HG03521 (cell line): ENCODE measurements around the gene NEDD8.

ENCODE experiments used
- ATAC-seq: cut with Tn5 transposase; IDR thresholded peaks from one replicate; pipeline ENCODE4 v1.9.1; 2021; ENCODE audit warnings: mild to moderate bottlenecking, moderate library complexity; ENCODE audit not compliant: unreplicated experiment

The NEDD8 gene

DNA sequence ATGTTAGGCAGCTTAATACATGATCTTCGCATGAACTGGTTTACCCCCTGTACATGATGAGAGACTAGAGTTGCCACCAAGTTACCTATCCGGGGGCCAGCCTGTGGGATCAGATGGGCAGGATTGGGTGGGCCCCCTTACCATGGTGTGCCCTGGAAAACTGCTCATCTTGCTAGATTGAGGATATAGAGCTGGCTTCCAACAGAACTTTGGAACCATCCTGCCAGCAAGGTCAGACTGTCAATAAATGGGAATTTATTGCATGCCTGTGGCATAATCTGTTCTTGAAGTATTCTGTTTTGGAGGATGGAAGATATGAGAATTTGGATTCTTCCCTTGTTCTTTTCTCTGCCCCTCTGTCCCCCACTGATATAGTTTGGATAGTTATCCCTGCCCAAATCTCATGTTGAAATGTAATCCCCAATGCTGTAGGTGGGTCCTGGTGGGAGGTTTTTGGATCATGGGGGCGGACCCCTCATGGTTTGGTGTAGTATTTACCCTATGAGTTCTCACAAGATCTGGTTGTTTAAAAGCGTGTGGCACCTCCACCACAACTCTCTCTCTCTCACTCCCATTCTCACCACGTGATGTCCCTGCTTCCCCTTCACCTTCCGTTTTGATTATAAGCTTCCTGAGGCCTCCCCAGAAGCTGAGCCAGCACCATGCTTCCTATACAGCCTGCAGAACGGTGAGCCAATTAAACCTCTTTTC is 33.2 kb downstream of the NEDD8 start:
- ATAC-seq: no peak

GRCh38 chr14:24197056-24197450 is 35.1 kb downstream of the NEDD8 start:
- ATAC-seq: no peak

DNA sequence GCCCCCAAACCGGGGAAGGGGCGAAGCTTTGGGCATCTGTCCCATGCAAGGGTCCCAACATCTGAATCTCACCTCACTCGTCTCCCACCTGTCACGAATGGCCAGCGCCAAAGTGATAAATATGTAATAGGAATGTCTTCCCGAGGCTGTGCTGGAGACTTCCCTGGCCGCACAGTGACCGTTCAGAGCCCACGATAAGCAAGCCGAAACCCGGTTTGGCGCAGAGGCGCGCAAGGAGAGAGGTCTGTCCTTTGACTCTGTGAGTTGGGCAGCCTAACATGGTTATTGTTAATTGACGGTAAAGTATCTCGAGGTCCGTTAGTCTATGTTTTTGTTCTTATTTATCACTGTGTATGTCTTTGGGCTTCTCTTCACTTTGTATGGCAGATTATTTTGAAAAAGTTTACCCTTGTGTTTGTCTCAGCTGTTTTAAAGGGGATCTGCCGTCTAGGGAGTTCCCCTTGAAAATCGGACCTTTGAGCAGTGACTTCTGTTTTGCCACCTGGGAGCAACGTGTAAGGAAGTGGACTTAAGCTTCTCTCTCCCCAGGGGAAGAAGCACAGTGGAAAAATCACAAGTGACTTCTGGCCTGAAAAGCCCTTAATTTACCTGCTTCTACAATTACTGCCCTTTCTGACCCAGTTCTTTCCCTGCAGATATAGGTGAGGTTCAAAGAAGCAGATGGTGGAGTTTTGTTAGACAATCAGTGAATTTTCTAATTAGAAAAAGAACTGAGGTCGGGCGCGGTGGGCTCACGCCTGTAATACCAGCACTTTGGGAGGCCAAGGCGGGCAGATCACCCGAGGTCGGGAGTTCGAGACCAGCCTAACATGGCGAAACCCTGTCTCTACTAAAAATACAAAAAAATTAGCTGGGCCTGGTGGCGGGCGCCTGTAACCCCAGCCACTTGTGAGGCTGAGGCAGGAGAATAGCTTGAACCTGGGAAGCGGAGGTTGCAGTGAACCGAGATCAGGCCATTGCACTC is 35.8 kb downstream of the NEDD8 start:
- ATAC-seq: peak; percentile 14

GRCh38 chr14:24195186-24196070 is 36.7 kb downstream of the NEDD8 start, which contains the start of gene TM9SF1:
Gene TM9SF1, minus strand, starts transcription at chr14:24195441. Its CDS starts 422 bp downstream, at chr14:24195019.
- ATAC-seq: peak; percentile 76

DNA sequence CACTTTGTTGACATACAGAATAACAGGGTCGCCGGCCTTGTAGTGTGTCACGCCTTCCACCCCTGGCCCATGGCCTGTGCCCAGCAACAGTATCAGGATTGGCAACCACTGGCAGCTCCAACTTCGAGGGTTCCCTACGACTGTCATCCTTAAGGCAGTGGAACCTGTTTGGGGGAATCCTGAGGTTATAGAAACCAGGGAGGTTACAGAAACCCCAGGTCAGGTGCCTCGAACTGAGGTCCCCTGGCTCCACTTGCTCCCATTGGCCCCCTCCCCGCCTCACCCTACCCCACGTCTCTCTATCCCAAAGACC is 37.3 kb downstream of the NEDD8 start:
- ATAC-seq: no peak

DNA sequence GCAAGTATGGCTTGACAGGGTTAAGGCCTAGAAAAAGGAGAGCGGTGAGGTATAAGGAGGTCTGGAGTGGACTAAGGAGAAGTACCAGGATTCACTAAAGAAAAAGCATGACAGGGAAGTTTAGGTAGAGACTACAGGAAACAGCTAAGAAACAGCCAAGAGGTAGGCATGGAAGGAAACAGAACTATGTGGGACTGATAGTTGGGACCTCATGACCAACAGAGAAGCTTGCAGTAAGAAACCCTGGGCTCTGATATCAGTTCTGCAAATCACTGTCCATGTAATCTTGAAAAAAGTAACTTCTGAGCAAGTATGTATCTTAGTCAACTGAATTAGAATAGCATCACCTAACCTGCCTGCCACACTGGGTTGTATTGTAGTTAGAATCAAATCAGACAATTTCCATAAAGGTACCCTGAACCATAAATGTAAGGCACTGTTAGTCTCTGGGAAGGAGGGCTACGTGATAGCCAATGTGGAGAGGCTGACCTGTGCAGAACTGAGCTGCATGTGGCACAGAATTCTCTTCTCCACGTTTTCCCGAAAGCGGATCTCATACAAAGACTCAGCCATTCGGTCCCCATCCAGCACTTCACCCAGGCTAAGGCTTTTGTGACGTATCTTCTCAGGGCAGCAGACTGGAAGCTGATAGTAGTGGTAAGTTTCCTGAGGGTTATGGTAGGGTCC is 37.8 kb downstream of the NEDD8 start:
- no peak for ATAC-seq

DNA sequence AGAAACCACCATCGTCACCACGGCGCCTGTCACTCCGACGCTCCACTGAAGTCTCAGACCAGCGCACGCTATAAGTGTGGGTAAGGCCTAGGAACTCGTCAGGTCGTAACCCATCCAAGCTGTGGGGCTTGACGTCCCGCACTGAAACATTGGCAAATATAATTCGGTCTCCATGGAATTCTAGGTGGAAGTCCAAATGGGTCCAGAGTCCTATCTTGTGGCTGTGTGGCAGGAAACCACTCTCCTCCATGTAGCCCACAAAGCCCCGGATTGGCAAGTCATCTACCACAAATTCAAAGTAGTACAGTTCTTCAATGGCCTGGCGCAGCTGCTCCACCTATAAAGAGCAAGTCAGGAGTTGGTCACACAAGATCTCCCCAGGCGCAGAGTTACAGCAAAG is 39.2 kb downstream of the NEDD8 start:
- no peak for ATAC-seq

DNA sequence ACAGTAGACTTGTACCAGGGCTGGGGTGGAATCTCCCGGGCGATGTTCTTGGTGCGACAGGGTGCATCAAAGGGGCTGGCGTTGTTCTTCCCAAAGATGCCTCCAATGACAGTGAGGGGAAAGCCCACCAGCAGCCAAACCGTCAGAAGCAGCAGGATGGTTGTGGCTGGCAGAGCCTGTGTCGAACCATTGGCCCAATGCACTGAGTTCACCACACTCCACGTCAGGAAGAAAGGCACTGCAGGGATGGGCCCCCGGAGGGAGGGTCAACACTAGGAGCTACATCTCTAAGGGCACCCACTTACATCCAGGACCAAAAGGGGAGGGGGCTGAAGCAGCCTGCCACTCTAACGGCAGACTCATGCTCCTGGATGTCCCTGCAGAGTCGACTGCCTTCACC is 41.8 kb downstream of the NEDD8 start:
- no peak for ATAC-seq

- ATAC-seq: no peak
Measured at GRCh38 chr14:24189460-24189859, 42.7 kb downstream of the NEDD8 start.

DNA sequence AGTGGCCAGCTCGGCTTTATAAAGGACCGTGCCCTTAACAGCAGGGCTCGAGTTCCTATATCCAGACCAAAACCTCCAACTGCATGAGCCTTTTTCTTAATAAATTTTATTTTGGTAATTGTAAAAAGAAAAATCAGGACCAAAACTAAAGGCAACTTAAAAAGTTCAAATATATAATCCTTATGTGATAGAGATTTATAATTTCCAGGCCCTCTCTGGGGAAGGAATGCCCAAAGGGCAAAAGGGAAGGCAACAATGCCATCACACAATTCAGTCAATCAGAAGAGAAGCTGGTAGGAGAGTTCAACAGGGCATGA is 43.1 kb downstream of the NEDD8 start:
- ATAC-seq: no peak

DNA sequence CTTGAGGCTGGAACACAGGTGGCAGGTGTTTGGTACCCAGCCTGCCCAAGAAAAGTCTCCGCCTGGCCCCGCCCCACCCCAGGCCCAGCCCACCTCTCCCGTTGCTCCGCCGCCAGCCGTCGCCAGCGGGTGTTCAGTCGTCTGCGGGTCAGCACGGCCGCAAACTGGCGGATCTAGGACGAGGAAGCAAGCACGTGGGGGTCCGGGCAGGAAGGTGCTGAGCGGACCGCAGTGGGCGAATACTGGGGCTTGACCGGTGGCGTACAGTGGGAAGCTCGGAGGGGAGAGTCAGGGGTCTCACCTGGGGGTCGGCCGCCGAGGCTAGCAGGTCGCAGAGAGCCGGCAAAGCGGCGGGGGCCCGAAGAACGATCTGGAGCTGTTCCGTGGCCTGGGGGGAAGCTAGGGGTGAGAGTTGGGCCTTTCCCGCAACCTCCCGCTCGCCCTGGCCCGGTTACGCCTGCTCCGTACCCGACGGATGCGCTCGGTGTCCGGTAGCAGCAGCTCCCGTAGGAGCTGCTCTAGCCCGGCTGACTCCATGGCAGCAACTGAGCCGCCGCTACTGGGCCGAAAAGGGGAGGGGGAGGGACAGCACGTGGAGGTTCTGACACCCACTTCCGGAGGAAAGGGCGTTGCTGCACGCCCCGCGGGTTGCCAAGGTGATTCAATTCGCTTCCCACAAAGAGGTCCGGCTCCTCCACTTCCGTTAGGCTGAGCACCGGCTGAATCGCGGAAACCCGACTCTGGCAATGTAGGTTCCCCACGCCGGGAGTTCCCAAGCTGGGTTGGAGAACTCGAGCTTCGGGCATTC is 43.7 kb downstream of the NEDD8 start, which contains the start of gene IPO4:
Gene IPO4 (minus strand): TSS at position 566 of the 808 bp plus-strand sequence. CDS start 29 bp downstream, at position 537.
- peak; percentile 87 for ATAC-seq

GRCh38 chr14:24187539-24187915 is 44.6 kb downstream of the NEDD8 start:
- no peak for ATAC-seq

- no peak for ATAC-seq
Measured at GRCh38 chr14:24186831-24187538, 45.2 kb downstream of the NEDD8 start.

GRCh38 chr14:24185741-24186140 is 46.4 kb downstream of the NEDD8 start:
- no peak for ATAC-seq

DNA sequence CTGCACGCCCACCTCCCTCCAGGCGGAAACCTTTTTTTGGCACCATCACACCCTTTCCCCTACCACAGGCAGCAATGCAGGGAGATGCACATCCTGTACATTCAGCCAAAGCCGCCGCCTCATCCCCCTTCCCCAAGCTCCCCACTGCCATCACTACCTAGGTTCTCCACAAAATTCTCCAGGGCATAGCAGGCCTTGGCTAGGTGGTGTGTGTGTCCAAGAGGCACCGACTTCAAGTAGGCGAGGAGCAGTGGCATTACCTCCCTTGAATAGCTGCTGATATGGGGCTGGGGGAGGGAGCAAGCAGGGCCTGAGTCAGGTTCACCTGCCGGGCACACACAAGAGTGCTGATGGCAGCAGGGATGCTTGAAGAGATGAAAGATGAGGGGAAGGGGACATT is 47.1 kb downstream of the NEDD8 start:
- no peak for ATAC-seq

DNA sequence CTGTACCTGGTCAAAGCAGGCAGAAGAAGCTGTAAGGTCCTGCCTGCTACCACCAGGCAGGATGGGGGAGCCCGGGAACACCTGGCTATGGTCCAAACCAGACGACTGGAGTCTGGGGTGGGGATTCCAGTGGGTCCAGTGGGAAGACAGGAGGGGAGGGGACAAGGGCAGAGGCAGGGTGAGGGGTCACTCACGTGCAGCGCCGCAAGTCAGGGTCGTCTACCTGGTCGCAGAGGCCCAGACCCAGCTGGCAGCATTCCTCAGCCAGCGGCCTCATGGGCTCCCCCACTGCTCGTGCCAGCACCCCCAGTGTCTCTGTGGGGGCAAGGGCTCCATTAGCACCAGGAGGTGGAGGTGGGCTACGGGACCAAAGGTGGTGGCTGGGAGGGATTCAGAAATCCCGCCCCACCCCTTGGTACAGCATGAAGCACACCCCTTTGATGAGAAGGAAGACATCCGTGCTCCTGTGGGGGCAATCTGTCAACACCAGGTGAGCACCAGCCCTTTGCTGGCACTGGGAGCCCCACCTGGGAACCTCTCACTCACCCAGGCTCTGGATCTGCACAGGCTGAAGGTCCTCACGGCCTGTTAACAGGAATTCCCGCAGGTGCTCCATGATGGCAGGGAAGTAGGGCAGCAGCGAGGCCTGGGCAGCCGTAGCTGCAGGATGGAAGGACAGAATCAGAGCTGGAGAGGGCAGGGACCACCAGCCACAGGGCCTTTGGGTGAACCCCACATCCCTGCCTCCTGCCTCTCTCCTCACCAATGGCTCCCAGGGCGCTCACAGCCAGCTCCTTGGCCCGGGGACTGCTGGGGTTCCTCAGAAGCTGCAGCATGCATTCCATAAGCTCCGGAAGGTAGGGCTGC is 47.8 kb downstream of the NEDD8 start:
- ATAC-seq: no peak

GRCh38 chr14:24183014-24183481 is 49.1 kb downstream of the NEDD8 start:
- ATAC-seq: no peak
